Esophagus squamous epithelium (tissue), 5 donors: Measurements from ENCODE around the gene AMD1. TPM values are rescaled to one million over a fixed set of nuclear protein-coding genes. Genes with fewer than 3 reads are reported as not detected.

Source experiments
- DNase-seq: peaks from one replicate; lab custom pipeline; 2025; lab: John Stamatoyannopoulos, UW
- H3K27ac ChIP-seq, 4 donors: fragments of 200-600 bp; sonication (generic); one replicate each; pipeline ENCODE4 v1.5.1; 2016 to 2019; ENCODE audit warnings: mild to moderate bottlenecking in 1 of 4
- H3K27me3 ChIP-seq, 4 donors: fragments of 200-600 bp; sonication (generic); 1 replicate in 3 of 4; 2 replicates in 1 of 4; pipeline versions ENCODE4 v1.5.1 to v1.6.0; 2017 to 2021; ENCODE audit warnings: antibody characterized with exemption in 1 of 4
- H3K36me3 ChIP-seq, 3 donors: fragments of 200-600 bp; sonication (generic); one replicate each; pipeline ENCODE4 v1.5.1; 2016 to 2019
- H3K4me1 ChIP-seq, 3 donors: fragments of 200-600 bp; sonication (generic); one replicate each; pipeline ENCODE4 v1.5.1; 2017 to 2019
- H3K4me3 ChIP-seq, 4 donors: fragments of 200-600 bp; sonication (generic); 1 replicate in 3 of 4; 2 replicates in 1 of 4; pipeline ENCODE4 v1.5.1; 2016 to 2019; ENCODE audit warnings: mild to moderate bottlenecking in 2 of 4, moderate library complexity in 1 of 4
- H3K9me3 ChIP-seq, 3 donors: fragments of 200-600 bp; sonication (generic); one replicate each; pipeline ENCODE4 v1.5.1; 2016 to 2019
- CTCF ChIP-seq, 6 experiments: fragments of 450-650 bp in 4 of 6; fragments of 200-600 bp in 2 of 6; sonication (generic) in 2 of 6; IDR thresholded peaks; one replicate each; pipeline ENCODE4 v1.5.1; 2016 to 2019; ENCODE audit warnings: antibody characterized with exemption in 6 of 6, mild to moderate bottlenecking in 4 of 6, moderate library complexity in 4 of 6
- POLR2A ChIP-seq, 4 donors: fragments of 450-650 bp; IDR thresholded peaks; one replicate each; pipeline ENCODE4 v1.6.1; 2017; ENCODE audit warnings: antibody characterized with exemption in 4 of 4, mild to moderate bottlenecking in 4 of 4, moderate library complexity in 3 of 4
- WGBS, 2 donors: methylation state at CpG; one replicate each; pipeline ENCODE4 v1.1.5; 2018; 5-methylcytosine and 5-hydroxymethylcytosine counted together
- intact Hi-C: fragments of 100-400 bp; cut with DNase I; formaldehyde crosslinking; loops from one replicate; pipeline ENCODE4 v1.15.0; 2022
- total RNA-seq, 4 donors: library from RNA; depleted of rRNA; stranded (reverse); fragments of >200 nt; gene quantifications; one replicate each; pipeline ENCODE4 v1.1.0, GENCODE V29; 2016
- donor health status: DM: yes; HTN: yes; CAD: no.

Gene AMD1
- total RNA-seq, 4 donors from 2014 or later: 53.6 to 116 (median 103) TPM

- Histone ChIP-seq H3K27ac (peak overlapping the region in 2 of 4 donors; percentile 2 to 3), H3K4me1 (peaks cover 25 to 95% (median 78%) of the 10 kb centered on the region in 3 donors), H3K4me3 (no peak overlapping the region), H3K27me3 (no peaks in the 10 kb centered on the region), H3K9me3 (no peaks in the 10 kb centered on the region), H3K36me3 (no peaks in the 10 kb centered on the region)
- 54 to 60% methylated on average over 9 of the region's 9 CpGs for WGBS, 2 donors
- TF ChIP-seq POLR2A (IDR thresholded peaks at IDR 0.05): no peak
- no peak for TF ChIP-seq CTCF (IDR thresholded peaks at IDR 0.05)
- no peak for DNase-seq
- intact Hi-C loops: no loop called here
Observed at GRCh38 chr6:110881546-110882273, 7.1 kb downstream of the AMD1 start.

GRCh38 chr6:110882274-110882619 is 7.7 kb downstream of the AMD1 start:
- H3K4me1 ChIP-seq: peaks cover 26 to 95% (median 74%) of the 10 kb centered on the region in 3 donors
- H3K27ac ChIP-seq: peak overlapping the region in 2 of 4 donors; percentile 2 to 3
- H3K4me3 ChIP-seq: no peak overlapping the region
- H3K9me3 ChIP-seq: no peaks in the 10 kb centered on the region
- H3K27me3 ChIP-seq: no peaks in the 10 kb centered on the region
- intact Hi-C loops: no loop called here
- no peaks in the 10 kb centered on the region for H3K36me3 ChIP-seq
- no peak for DNase-seq
- 50 to 65% methylated on average over 1 of the region's 1 CpG for WGBS, 2 donors
- TF ChIP-seq POLR2A (IDR thresholded peaks at IDR 0.05) (no peak), CTCF (IDR thresholded peaks at IDR 0.05) (no peak)

GRCh38 chr6:110882824-110883554 is 8.4 kb downstream of the AMD1 start:
- no peak for TF ChIP-seq CTCF (IDR thresholded peaks at IDR 0.05)
- TF ChIP-seq POLR2A (IDR thresholded peaks at IDR 0.05): no peak
- DNase-seq: no peak
- Histone ChIP-seq H3K27ac (peak overlapping the region in 2 of 4 donors; percentile 2 to 3), H3K4me3 (no peak overlapping the region), H3K9me3 (no peaks in the 10 kb centered on the region), H3K36me3 (no peaks in the 10 kb centered on the region), H3K4me1 (peaks cover 20 to 95% (median 73%) of the 10 kb centered on the region in 3 donors), H3K27me3 (no peaks in the 10 kb centered on the region)
- WGBS, 2 donors: 54 to 70% methylated on average over 2 of the region's 2 CpGs
- intact Hi-C loops: no loop called here

- Histone ChIP-seq H3K4me3 (no peak overlapping the region), H3K36me3 (peaks cover 0 to 9% (median 0%) of the 10 kb centered on the region in 3 donors), H3K27ac (no peak overlapping the region), H3K9me3 (no peaks in the 10 kb centered on the region), H3K4me1 (peaks cover 12 to 92% (median 60%) of the 10 kb centered on the region in 3 donors), H3K27me3 (no peaks in the 10 kb centered on the region)
- intact Hi-C loops: no loop called here
- no peak for DNase-seq
- WGBS, 2 donors: 77 to 96% methylated on average over 3 of the region's 3 CpGs
- no peak for TF ChIP-seq CTCF (IDR thresholded peaks at IDR 0.05)
Observed at GRCh38 chr6:110884321-110884720, 9.7 kb downstream of the AMD1 start.

GRCh38 chr6:110885526-110885925 is 10.9 kb downstream of the AMD1 start:
- WGBS, 2 donors: 79 to 81% methylated on average over 4 of the region's 4 CpGs

More at GRCh38 chr6:110885526-110885925, 10.9 kb downstream of the AMD1 start:
- Histone ChIP-seq H3K27ac (no peak overlapping the region), H3K27me3 (no peaks in the 10 kb centered on the region), H3K36me3 (peaks cover 0 to 21% (median 0%) of the 10 kb centered on the region in 3 donors), H3K4me3 (no peak overlapping the region), H3K4me1 (peaks cover 9 to 80% (median 49%) of the 10 kb centered on the region in 3 donors), H3K9me3 (no peaks in the 10 kb centered on the region)
- intact Hi-C loops: no loop called here
- DNase-seq: no peak
- no peak for TF ChIP-seq CTCF (IDR thresholded peaks at IDR 0.05)
- no peak for TF ChIP-seq POLR2A (IDR thresholded peaks at IDR 0.05)
